HepG2 (cell line): Measurements from ENCODE around the gene RSAD1. TPM values are rescaled to one million over a fixed set of nuclear protein-coding genes. Genes with fewer than 3 reads are reported as not detected.

Experiments used
- ATAC-seq: fragments of 200-7000 bp; cut with Tn5 transposase; 3 replicates; pipeline ENCODE4 v1.9.1; 2020; ENCODE audit warnings: mild to moderate bottlenecking, moderate library complexity
- BruUV-seq: library from RNA; stranded (reverse); fragments of 400-500 nt; replicated peaks from 2 replicates; lab custom pipeline; 2021; lab: Mats Ljungman, UMichigan
- CTCF ChIA-PET: fragments of 300-600 bp; formaldehyde crosslinking; extraction: SDS; loops from one replicate; lab custom pipeline; 2021; ENCODE audit warnings: low total read pairs, inconsistent platforms, low intra/inter-chr PET ratio; lab: Yijun Ruan, JAX
- POLR2A ChIA-PET: fragments of 350-600 bp; sonication (Branson Sonifier 250); formaldehyde crosslinking; loops from one replicate; lab custom pipeline; 2020; ENCODE audit warnings: antibody characterized with exemption, inconsistent platforms; lab: Yijun Ruan, JAX
- DNase-seq: peaks from one replicate; pipeline ENCODE4 v3.0.0-alpha.2; 2015; ENCODE audit warnings: low spot score
- FAIRE-seq: peaks from 3 replicates; lab custom pipeline; 2011; peaks lifted over from hg19 to GRCh38; lab: Jason Lieb, UNC
- H2AFZ ChIP-seq: one replicate; pipeline ENCODE4 v1.6.1; 2011; ENCODE audit warnings: low read length, inconsistent platforms
- H3K27ac ChIP-seq: fragments of 300-600 bp; 3 replicates; pipeline ENCODE4 v1.8.0; 2011; ENCODE audit warnings: mixed run types, mild to moderate bottlenecking, mixed read lengths, low read length, inconsistent platforms; ENCODE audit not compliant: insufficient read depth; ENCODE audit errors: extremely low read length
- H3K27me3 ChIP-seq, 2 experiments: fragments of 200-600 bp in 1 of 2; 2 replicates in 1 of 2; 3 replicates in 1 of 2; pipeline versions ENCODE4 v1.6.0 to v1.8.0; 2011; ENCODE audit warnings: low read length in 2 of 2, mild to moderate bottlenecking in 2 of 2, moderate library complexity in 2 of 2, inconsistent platforms in 1 of 2; ENCODE audit not compliant: insufficient read depth in 2 of 2, control insufficient read depth in 1 of 2
- H3K36me3 ChIP-seq, 2 experiments: fragments of 200-600 bp in 1 of 2; replicated peaks in 1 of 2; 2 replicates in 1 of 2; 3 replicates in 1 of 2; pipeline versions ENCODE4 v1.5.1 to v1.8.0; 2011; ENCODE audit warnings: low read length in 2 of 2, inconsistent platforms in 1 of 2; ENCODE audit not compliant: insufficient read depth in 2 of 2, control insufficient read depth in 1 of 2
- H3K4me1 ChIP-seq: 2 replicates; pipeline ENCODE4 v1.5.1; 2012; ENCODE audit warnings: low read length, inconsistent platforms; ENCODE audit not compliant: insufficient read depth
- H3K4me2 ChIP-seq: 2 replicates; pipeline ENCODE4 v1.6.0; 2011; ENCODE audit warnings: low read depth, low read length, inconsistent platforms
- H3K4me3 ChIP-seq, 3 experiments: fragments of 200-600 bp in 1 of 3; sonication (generic), shearing (Covaris generic) in 1 of 3; replicated peaks in 1 of 3; 2 replicates each; pipeline ENCODE4 v1.5.1; 2011 to 2016; ENCODE audit warnings: low read length in 3 of 3, inconsistent platforms in 2 of 3, low read depth in 2 of 3, mild to moderate bottlenecking in 2 of 3, control low read depth in 1 of 3, mixed read lengths in 1 of 3; ENCODE audit not compliant: insufficient read depth in 1 of 3
- H3K79me2 ChIP-seq: one replicate; pipeline ENCODE4 v1.6.1; 2011; ENCODE audit warnings: low read length, inconsistent platforms; ENCODE audit not compliant: insufficient read depth
- H3K9ac ChIP-seq: 2 replicates; pipeline ENCODE4 v1.6.0; 2011; ENCODE audit warnings: mild to moderate bottlenecking, low read depth, low read length, inconsistent platforms; ENCODE audit not compliant: insufficient read depth
- H3K9me3 ChIP-seq: 2 replicates; pipeline ENCODE4 v1.5.1; 2012; ENCODE audit warnings: mild to moderate bottlenecking, low read length
- H4K20me1 ChIP-seq: 2 replicates; pipeline ENCODE4 v1.6.0; 2011; ENCODE audit warnings: inconsistent platforms, mild to moderate bottlenecking, low read length, moderate library complexity; ENCODE audit not compliant: insufficient read depth
- FOXJ3 ChIP-seq: sonication (generic); formaldehyde crosslinking; IDR thresholded peaks from 2 replicates; pipeline ENCODE4 v1.4.0; 2020; ENCODE audit warnings: missing genetic modification reagents, mild to moderate bottlenecking, borderline replicate concordance
- KDM6A ChIP-seq: IDR thresholded peaks from 2 replicates; pipeline ENCODE4 v1.6.1; 2016; ENCODE audit warnings: low read depth
- PHF8 ChIP-seq: sonication (generic); formaldehyde crosslinking; IDR thresholded peaks from 2 replicates; pipeline ENCODE4 v1.5.0; 2020; ENCODE audit warnings: missing genetic modification reagents
- POLR2AphosphoS5 ChIP-seq: IDR thresholded peaks from 2 replicates; pipeline ENCODE4 v1.6.1; 2012; ENCODE audit warnings: low read depth, low read length
- ZMYM3 ChIP-seq: sonication (generic); formaldehyde crosslinking; IDR thresholded peaks from 2 replicates; pipeline ENCODE4 v1.5.1; 2020; ENCODE audit warnings: mild to moderate bottlenecking, missing genetic modification reagents
- ZNF232 ChIP-seq: sonication (generic); formaldehyde crosslinking; IDR thresholded peaks from 2 replicates; pipeline ENCODE4 v1.4.0; 2020; ENCODE audit warnings: missing genetic modification reagents, borderline replicate concordance
- ZNF441 ChIP-seq: sonication (generic); formaldehyde crosslinking; IDR thresholded peaks from 2 replicates; pipeline ENCODE4 v1.7.0; 2021; ENCODE audit warnings: missing genetic modification reagents, borderline replicate concordance
- ZNF589 ChIP-seq: sonication (generic); formaldehyde crosslinking; conservative IDR thresholded peaks from 2 replicates; pipeline ENCODE4 v1.8.0; 2022; ENCODE audit warnings: mild to moderate bottlenecking, moderate library complexity, missing genetic modification reagents
- ZNF605 ChIP-seq: sonication (generic); formaldehyde crosslinking; IDR thresholded peaks from 2 replicates; pipeline ENCODE4 v1.8.0; 2022; ENCODE audit warnings: mild to moderate bottlenecking, missing genetic modification reagents
- ZNF614 ChIP-seq: IDR thresholded peaks from 2 replicates; pipeline ENCODE4 v1.6.1; 2018; ENCODE audit warnings: missing biosample characterization, missing genetic modification reagents, inconsistent platforms, borderline replicate concordance
- ZNF672 ChIP-seq: sonication (generic); formaldehyde crosslinking; IDR thresholded peaks from 2 replicates; pipeline ENCODE4 v1.8.1; 2022; ENCODE audit warnings: missing genetic modification reagents
- ZNF737 ChIP-seq: sonication (generic); formaldehyde crosslinking; IDR thresholded peaks from 2 replicates; pipeline ENCODE4 v1.5.0; 2020; ENCODE audit warnings: missing genetic modification reagents, mild to moderate bottlenecking, borderline replicate concordance
- WGBS: methylation state at CpG from one replicate; pipeline ENCODE4 v1.1.6; 2017; ENCODE audit warnings: low lambda C conversion rate; 5-methylcytosine and 5-hydroxymethylcytosine counted together
- in situ Hi-C: cut with HindIII; loops from 2 replicates; pipeline ENCODE4 v1.10.0; 2017; ENCODE audit warnings: low pct_unique_long_range_greater_than_20kb; ENCODE audit not compliant: extremely low pct_ligation_motif_present
- intact Hi-C: fragments of 100-400 bp; cut with micrococcal nuclease; formaldehyde crosslinking; loops from one replicate; pipeline ENCODE4 v1.10.0; 2022; ENCODE audit not compliant: unreplicated experiment
- polyA plus RNA-seq, 8 experiments: library from polyadenylated mRNA; depleted of rRNA in 3 of 8; stranded (reverse) in 7 of 8; unstranded in 1 of 8; fragments of >200 nt; fragmentation: Illumina TruSeq in 4 of 8; extraction: Trizol in 4 of 8; gene quantifications; 2 replicates each; pipeline versions ENCODE4 v1.2.1 to v1.2.3, GENCODE V29; 2011 to 2016; ENCODE audit warnings: low read depth in 4 of 8, missing spikeins in 1 of 8, mixed read lengths in 1 of 8; ENCODE audit not compliant: insufficient read depth in 1 of 8
- total RNA-seq, 5 experiments: library from RNA; depleted of rRNA; stranded (reverse); fragments of >200 nt; fragmentation: Illumina TruSeq; extraction: Trizol; gene quantifications; 2 replicates each; pipeline ENCODE4 v1.2.3, GENCODE V29; 2016; ENCODE audit warnings: low read depth in 1 of 5
- TF ChIP-seq, protein P1 (sequence below): sonication (generic); formaldehyde crosslinking; IDR thresholded peaks from 2 replicates; pipeline ENCODE4 v1.4.0; 2020; ENCODE audit warnings: missing genetic modification reagents
- TF ChIP-seq, protein P2 (sequence below): sonication (generic); formaldehyde crosslinking; IDR thresholded peaks from 2 replicates; pipeline ENCODE4 v1.4.0; 2020; ENCODE audit warnings: mild to moderate bottlenecking, missing genetic modification reagents
- TF ChIP-seq, protein P3 (sequence below): sonication (generic); formaldehyde crosslinking; IDR thresholded peaks from 2 replicates; pipeline ENCODE4 v1.5.0; 2020; ENCODE audit warnings: missing genetic modification reagents
- TF ChIP-seq, protein P4 (sequence below): IDR thresholded peaks from 2 replicates; pipeline ENCODE4 v1.6.1; 2016; ENCODE audit warnings: low read depth, control low read depth

Gene RSAD1
- total and polyA plus RNA-seq, 2 of the 13 experiments (the other 11 are each of a cell fraction or from before 2014, with no cell fraction given) = 22.7 to 27.7 TPM

DNA sequence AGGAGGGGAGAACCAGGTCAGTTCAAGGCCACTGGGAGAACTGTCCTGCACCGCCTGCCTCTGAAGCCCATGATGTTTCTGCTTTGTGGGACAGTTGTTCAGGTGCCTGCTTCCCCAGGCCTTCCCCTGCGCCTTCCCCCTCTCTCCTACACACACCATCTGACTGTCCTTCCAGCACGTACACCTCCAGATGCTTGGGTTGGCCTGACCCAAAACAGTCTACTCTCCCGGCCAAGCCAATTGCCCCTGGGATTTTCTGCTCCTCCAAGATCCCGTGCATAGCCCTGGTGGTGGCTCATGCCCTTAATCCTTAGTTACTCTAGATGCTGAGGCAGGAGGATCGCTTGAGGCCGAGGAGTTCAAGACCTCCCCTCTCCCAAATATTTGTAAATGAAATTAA lies 684 bp upstream of the RSAD1 start (continued):
- TF ChIP-seq, protein P1, sequence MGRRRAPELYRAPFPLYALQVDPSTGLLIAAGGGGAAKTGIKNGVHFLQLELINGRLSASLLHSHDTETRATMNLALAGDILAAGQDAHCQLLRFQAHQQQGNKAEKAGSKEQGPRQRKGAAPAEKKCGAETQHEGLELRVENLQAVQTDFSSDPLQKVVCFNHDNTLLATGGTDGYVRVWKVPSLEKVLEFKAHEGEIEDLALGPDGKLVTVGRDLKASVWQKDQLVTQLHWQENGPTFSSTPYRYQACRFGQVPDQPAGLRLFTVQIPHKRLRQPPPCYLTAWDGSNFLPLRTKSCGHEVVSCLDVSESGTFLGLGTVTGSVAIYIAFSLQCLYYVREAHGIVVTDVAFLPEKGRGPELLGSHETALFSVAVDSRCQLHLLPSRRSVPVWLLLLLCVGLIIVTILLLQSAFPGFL (CRISPR knock-in tag) = no peak
- TF ChIP-seq POLR2AphosphoS5 = no peak
- TF ChIP-seq ZNF441 (CRISPR knock-in tag) = no peak
- TF ChIP-seq ZNF614 (CRISPR knock-in tag) = no peak
- TF ChIP-seq ZMYM3 (CRISPR knock-in tag) = no peak
- no peak; the same call in 1 of the 2 replicates for TF ChIP-seq ZNF605
- TF ChIP-seq KDM6A = no peak
- TF ChIP-seq, protein P2, sequence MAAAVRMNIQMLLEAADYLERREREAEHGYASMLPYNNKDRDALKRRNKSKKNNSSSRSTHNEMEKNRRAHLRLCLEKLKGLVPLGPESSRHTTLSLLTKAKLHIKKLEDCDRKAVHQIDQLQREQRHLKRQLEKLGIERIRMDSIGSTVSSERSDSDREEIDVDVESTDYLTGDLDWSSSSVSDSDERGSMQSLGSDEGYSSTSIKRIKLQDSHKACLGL (CRISPR knock-in tag) = no peak
- TF ChIP-seq PHF8 (CRISPR knock-in tag) = no peak

DNA sequence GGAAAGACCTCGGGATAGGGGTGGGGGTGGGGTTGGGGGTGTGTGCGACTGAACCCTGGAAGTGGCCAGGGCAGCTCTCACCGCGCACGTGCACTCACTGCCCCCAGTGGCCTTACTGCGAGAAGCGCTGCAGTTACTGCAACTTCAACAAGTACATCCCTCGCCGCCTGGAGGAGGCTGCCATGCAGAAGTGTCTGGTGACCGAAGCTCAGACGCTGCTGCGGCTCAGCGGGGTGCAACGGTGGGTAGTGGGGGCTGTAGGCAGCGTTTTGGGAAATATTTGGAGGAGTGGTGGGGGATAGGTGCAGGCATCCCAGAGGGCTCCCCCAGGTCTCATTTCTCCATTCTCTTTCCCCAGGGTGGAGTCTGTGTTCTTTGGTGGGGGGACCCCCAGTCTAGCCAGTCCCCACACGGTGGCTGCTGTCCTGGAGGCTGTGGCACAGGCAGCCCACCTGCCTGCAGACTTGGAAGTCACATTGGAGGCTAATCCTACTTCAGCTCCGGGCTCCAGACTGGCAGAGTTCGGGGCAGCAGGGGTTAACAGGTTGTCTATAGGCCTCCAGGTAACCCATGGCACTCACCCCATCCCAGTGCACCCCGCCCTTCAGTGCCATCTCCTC lies 972 bp downstream of the RSAD1 start:
- in situ Hi-C loops = loop anchor here (5.0 kb wide), 3 partner anchors 82 to 218 kb away; partner anchors contain the start of gene LRRC59
- H3K27ac ChIP-seq = peak overlapping the region; percentile 80
- H3K4me2 ChIP-seq = peak overlapping the region; percentile 94
- H3K9me3 ChIP-seq = no peaks in the 10 kb centered on the region
- no peak overlapping the region for H2AFZ ChIP-seq
- BruUV-seq = no TSS peak
- H3K27me3 ChIP-seq = no peaks in the 10 kb centered on the region
- ChIA-PET POLR2A (interaction anchor here (0.9 to 2.5 kb wide), 19 partner anchors 13 to 240 kb away, joined by 3 to 28 read pairs (median 5); partner anchors contain the start of genes ACSF2, LRRC59 and LUC7L3), CTCF (interaction anchor here (0.7 to 3.0 kb wide), 4 partner anchors 51 to 146 kb away, joined by 3 to 43 read pairs (median 20); partner anchors contain the start of gene LRRC59)
- peak overlapping the region; percentile 71 to 83 (median 82) for H3K4me3 ChIP-seq
- intact Hi-C loops = loop anchor here (1.0 kb wide), 1 partner anchor 117 kb away; no protein-coding TSS in a partner anchor
- DNase-seq (peak; percentile 87), ATAC-seq (peak; percentile 72), FAIRE-seq (peak; percentile 77)
- H3K4me1 ChIP-seq = peaks cover 52% of the 10 kb centered on the region
- H3K36me3 ChIP-seq = peaks cover 8 to 16% of the 10 kb centered on the region in 2 experiments; a peak in 4 of 5 replicates
- peaks cover 4% of the 10 kb centered on the region; the same call in 1 of the 2 replicates for H4K20me1 ChIP-seq
- peak overlapping the region; percentile 75; the same call in 1 of the 2 replicates for H3K9ac ChIP-seq
- 13% methylated on average over 19 of the region's 19 CpGs for WGBS
- peaks cover 3% of the 10 kb centered on the region for H3K79me2 ChIP-seq
- TF ChIP-seq, protein P3, sequence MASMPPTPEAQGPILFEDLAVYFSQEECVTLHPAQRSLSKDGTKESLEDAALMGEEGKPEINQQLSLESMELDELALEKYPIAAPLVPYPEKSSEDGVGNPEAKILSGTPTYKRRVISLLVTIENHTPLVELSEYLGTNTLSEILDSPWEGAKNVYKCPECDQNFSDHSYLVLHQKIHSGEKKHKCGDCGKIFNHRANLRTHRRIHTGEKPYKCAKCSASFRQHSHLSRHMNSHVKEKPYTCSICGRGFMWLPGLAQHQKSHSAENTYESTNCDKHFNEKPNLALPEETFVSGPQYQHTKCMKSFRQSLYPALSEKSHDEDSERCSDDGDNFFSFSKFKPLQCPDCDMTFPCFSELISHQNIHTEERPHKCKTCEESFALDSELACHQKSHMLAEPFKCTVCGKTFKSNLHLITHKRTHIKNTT (CRISPR knock-in tag) = no peak
- TF ChIP-seq, protein P4, sequence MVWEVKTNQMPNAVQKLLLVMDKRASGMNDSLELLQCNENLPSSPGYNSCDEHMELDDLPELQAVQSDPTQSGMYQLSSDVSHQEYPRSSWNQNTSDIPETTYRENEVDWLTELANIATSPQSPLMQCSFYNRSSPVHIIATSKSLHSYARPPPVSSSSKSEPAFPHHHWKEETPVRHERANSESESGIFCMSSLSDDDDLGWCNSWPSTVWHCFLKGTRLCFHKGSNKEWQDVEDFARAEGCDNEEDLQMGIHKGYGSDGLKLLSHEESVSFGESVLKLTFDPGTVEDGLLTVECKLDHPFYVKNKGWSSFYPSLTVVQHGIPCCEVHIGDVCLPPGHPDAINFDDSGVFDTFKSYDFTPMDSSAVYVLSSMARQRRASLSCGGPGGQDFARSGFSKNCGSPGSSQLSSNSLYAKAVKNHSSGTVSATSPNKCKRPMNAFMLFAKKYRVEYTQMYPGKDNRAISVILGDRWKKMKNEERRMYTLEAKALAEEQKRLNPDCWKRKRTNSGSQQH = no peak
- TF ChIP-seq ZNF232 (CRISPR knock-in tag) (no peak), ZNF589 (no peak), FOXJ3 (CRISPR knock-in tag) (no peak), ZNF672 (CRISPR knock-in tag) (no peak), ZNF737 (CRISPR knock-in tag) (no peak)
